Measurements from ENCODE around the gene GAK. TPM values are rescaled to one million over a fixed set of nuclear protein-coding genes. Genes with fewer than 3 reads are reported as not detected.

Gene GAK
- total RNA-seq, 1 donor from 2014 or later, result 123 TPM

DNA sequence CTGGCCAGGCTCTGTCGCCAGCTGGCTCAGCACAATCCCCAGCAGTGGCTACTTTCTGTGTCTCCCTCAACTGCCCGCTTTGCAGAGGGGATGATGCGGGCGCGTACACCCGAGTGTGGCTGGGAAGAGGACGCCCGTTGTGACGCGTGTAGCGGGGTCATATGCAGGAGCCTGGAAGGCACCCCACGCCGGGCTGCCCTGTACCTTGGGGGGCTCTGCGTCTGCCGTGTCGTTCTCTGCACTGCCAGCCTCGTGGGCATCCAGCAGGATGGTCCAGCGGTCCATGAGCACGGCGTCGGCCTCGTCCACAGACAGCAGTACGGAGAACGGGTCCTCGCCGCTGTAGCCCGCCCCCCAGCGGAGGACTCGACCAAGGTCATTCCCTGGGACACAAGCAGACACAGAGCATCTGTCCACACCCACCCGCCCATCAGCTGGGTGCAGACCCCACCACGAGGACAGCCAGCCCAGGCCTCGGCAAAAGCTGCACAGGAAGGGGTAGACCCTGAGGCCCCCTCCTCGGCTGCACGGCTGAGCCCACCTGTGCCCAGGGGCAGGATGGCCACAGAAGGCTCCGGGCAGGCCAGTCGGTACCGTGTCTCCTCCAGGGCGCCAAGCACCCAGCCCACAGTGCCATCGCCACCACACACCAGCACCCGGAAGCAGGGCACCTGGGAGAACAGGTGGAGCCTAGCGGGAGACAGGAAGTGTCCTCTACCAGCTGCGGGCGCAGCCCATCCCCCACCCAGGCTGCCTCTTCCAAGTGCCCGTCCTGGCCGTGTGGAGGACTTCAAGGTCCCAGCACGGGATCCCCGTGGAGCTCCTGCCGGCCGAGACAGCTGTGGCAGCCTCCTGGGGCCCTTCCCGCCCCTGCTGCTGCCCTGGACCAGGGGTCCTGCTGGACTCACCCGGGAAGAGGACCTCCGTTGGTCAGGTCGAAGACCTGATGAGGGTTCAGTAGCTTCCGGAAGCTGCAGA is 30.4 kb upstream of the GAK start:
- Mint-ChIP-seq H3K27me3 (ENCODE audit: unreplicated experiment) (peaks cover 2% of the 10 kb centered on the region), H3K36me3 (ENCODE audit: unreplicated experiment) (no peaks in the 10 kb centered on the region), H3K9me3 (ENCODE audit: unreplicated experiment) (peaks cover 5% of the 10 kb centered on the region), H3K27ac (ENCODE audit: unreplicated experiment) (no peak overlapping the region), H3K4me1 (ENCODE audit: low read depth, unreplicated experiment) (peaks cover 2% of the 10 kb centered on the region), H3K4me3 (ENCODE audit: unreplicated experiment) (no peak overlapping the region)
- TF ChIP-seq, protein P1, sequence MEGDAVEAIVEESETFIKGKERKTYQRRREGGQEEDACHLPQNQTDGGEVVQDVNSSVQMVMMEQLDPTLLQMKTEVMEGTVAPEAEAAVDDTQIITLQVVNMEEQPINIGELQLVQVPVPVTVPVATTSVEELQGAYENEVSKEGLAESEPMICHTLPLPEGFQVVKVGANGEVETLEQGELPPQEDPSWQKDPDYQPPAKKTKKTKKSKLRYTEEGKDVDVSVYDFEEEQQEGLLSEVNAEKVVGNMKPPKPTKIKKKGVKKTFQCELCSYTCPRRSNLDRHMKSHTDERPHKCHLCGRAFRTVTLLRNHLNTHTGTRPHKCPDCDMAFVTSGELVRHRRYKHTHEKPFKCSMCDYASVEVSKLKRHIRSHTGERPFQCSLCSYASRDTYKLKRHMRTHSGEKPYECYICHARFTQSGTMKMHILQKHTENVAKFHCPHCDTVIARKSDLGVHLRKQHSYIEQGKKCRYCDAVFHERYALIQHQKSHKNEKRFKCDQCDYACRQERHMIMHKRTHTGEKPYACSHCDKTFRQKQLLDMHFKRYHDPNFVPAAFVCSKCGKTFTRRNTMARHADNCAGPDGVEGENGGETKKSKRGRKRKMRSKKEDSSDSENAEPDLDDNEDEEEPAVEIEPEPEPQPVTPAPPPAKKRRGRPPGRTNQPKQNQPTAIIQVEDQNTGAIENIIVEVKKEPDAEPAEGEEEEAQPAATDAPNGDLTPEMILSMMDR (IDR thresholded peaks at IDR 0.05; ENCODE audit: partially characterized antibody, unreplicated experiment), result no peak
- DNase-seq, result peak; percentile 15

DNA sequence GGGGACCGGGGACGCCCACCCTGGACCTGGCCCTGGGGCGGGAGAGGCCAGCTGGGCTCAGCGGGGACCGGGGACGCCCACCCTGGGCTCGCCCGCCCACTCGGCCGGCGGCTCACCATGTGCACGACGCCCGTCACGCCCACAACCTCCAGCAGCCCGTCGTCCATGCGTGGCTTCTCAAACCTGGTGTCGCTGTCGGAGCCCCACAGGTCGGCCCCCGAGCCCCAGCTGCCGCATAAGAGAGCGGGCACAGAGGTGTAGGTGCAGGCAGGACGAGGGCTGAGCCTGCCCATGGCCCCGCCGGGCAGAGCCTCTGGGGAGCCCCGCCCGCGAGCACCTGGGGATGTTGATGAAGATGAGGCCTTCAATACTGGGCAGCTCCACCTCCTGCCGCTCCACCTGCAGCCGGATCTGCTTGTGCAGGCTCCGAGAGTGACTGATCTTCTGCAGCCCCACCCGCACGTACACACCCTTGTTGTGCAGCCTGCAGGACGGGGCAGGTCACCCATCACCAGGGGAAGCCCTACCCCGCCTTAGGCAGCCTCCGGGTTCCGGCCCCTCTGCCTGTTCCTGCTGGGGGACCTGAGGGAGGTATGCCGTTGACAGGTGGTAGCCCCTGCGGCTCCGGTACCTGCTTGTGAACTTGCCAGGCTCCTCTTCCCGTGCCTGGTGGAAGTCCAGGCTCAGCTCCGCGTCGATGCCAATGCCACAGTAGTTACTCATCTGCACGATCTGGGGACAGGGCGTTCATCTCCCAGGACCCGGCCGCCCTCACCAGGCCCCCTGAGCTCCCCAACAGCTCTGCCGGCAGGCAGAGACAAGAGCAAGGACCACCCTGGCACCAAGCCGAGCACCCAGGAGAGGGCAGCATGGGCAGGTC is 29.5 kb upstream of the GAK start:
- peaks cover 2% of the 10 kb centered on the region for H3K27me3 Mint-ChIP-seq (ENCODE audit: unreplicated experiment)
- peaks cover 5% of the 10 kb centered on the region for H3K9me3 Mint-ChIP-seq (ENCODE audit: unreplicated experiment)
- H3K4me3 Mint-ChIP-seq (ENCODE audit: unreplicated experiment), result no peak overlapping the region
- DNase-seq, result peak; percentile 14
- H3K36me3 Mint-ChIP-seq (ENCODE audit: unreplicated experiment), result no peaks in the 10 kb centered on the region
- TF ChIP-seq, protein P1 (IDR thresholded peaks at IDR 0.05; ENCODE audit: partially characterized antibody, unreplicated experiment), result no peak
- H3K27ac Mint-ChIP-seq (ENCODE audit: unreplicated experiment), result no peak overlapping the region
- peaks cover 2% of the 10 kb centered on the region for H3K4me1 Mint-ChIP-seq (ENCODE audit: low read depth, unreplicated experiment)

DNA sequence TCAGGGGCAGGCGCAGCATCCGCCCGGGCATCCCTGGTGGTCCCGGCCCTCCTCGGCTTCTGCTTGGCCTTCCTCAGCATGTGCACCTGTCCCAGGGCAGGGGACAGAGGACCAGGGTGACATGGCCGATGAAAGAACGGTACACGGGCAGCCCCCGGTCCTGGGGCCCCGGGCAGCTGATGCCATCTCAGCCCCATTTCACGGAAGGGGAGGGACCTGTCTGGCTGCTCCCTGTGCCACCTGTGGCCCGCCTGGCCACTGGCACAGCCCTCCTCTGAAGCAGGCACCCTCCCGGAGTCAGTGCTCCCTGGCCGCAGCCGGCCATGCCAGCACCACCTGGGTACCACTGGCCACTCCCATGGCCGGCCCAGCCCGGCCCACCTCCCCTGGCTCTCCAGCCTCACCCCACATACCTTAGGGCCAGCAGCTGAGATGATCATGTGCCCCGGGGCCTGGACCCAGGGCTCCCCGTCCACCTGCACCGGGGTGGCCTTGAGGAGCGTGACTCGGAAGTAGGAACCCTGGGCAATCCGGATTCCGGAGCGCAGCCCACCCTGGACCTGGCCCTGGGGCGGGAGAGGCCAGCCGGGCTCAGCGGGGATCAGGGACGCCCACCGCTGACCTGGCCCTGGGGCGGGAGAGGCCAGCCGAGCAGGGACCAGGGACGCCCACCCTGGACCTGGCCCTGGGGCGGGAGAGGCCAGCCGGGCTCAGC is 28.7 kb upstream of the GAK start:
- Mint-ChIP-seq H3K27me3 (ENCODE audit: unreplicated experiment) (peaks cover 2% of the 10 kb centered on the region), H3K4me1 (ENCODE audit: low read depth, unreplicated experiment) (peaks cover 2% of the 10 kb centered on the region), H3K9me3 (ENCODE audit: unreplicated experiment) (peaks cover 5% of the 10 kb centered on the region), H3K4me3 (ENCODE audit: unreplicated experiment) (no peak overlapping the region), H3K27ac (ENCODE audit: unreplicated experiment) (no peak overlapping the region), H3K36me3 (ENCODE audit: unreplicated experiment) (no peaks in the 10 kb centered on the region)
- TF ChIP-seq, protein P1 (IDR thresholded peaks at IDR 0.05; ENCODE audit: partially characterized antibody, unreplicated experiment), result no peak
- DNase-seq, result no peak

DNA sequence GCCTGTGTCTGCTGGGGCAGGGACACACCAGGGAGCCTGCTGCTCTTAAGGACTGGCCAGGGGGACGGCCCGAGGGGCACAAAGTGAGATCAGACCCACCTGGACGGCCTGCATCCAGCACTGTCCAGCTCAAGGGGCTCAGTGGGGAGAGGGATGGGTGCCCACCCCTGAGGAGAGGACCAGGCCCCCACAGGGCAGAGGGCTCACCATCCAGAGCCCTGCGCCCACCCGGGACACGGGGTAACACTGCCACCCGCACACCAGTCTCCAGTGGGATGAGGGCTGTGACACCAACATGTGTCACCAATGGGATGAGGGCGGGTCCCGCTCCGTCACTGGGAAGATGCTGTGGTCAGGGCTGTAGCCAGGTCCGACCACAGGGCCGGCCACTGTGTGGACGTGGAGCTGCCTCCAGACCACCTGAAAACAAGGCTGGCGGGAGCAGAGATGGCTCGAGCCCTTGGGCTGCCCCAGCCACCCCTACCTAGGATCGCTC is 28.1 kb upstream of the GAK start:
- no peak for DNase-seq
- TF ChIP-seq, protein P1 (IDR thresholded peaks at IDR 0.05; ENCODE audit: partially characterized antibody, unreplicated experiment), result no peak

More for the DNA sequence above, 28.1 kb upstream of the GAK start:
- Mint-ChIP-seq H3K4me3 (ENCODE audit: unreplicated experiment) (no peak overlapping the region), H3K9me3 (ENCODE audit: unreplicated experiment) (peaks cover 5% of the 10 kb centered on the region), H3K27ac (ENCODE audit: unreplicated experiment) (no peak overlapping the region), H3K27me3 (ENCODE audit: unreplicated experiment) (peaks cover 2% of the 10 kb centered on the region), H3K36me3 (ENCODE audit: unreplicated experiment) (no peaks in the 10 kb centered on the region), H3K4me1 (ENCODE audit: low read depth, unreplicated experiment) (peaks cover 2% of the 10 kb centered on the region)

Measured in glutamatergic neuron (in vitro differentiated cells).